ENCODE measurements around the gene TTC13. TPM values are rescaled to one million over a fixed set of nuclear protein-coding genes. Genes with fewer than 3 reads are reported as not detected.
"Not testable (repeated sequence)": the region's sequence is repeated elsewhere in the genome, so short reads cannot be mapped to it uniquely, and the experiment has no call there.

The TTC13 gene
- total and polyA plus RNA-seq, 4 donors, result 2.6 to 17.5 (median 6.8) TPM

GRCh38 chr1:231007535-231007934 lies 28.9 kb upstream of the TTC13 start:
- not testable (repeated sequence) for H3K4me3 ChIP-seq (ENCODE audit: low read depth in 1 of 3, low read length in 3 of 3); H3K36me3 ChIP-seq (ENCODE audit: control insufficient read depth in 4 of 4, insufficient read depth in 3 of 4, low read depth in 1 of 4, low read length in 3 of 4); H3K4me1 ChIP-seq (ENCODE audit: control insufficient read depth in 4 of 4, insufficient read depth in 4 of 4, low read length in 3 of 4); H3K27me3 ChIP-seq (ENCODE audit: control insufficient read depth in 4 of 4, insufficient read depth in 4 of 4, low read length in 3 of 4); DNase-seq (ENCODE audit: low spot score); H3K27ac ChIP-seq (ENCODE audit: low read depth in 1 of 2, low read length in 2 of 2); H3K9ac ChIP-seq (ENCODE audit: low read depth in 1 of 2, low read length in 2 of 2)
- 46% methylated on average over 1 of the region's 1 CpG for WGBS
- H3K9me3 ChIP-seq (ENCODE audit: control insufficient read depth in 4 of 4, low read length in 3 of 4), result peaks cover 2 to 10% (median 5%) of the 10 kb centered on the region in 4 donors

DNA sequence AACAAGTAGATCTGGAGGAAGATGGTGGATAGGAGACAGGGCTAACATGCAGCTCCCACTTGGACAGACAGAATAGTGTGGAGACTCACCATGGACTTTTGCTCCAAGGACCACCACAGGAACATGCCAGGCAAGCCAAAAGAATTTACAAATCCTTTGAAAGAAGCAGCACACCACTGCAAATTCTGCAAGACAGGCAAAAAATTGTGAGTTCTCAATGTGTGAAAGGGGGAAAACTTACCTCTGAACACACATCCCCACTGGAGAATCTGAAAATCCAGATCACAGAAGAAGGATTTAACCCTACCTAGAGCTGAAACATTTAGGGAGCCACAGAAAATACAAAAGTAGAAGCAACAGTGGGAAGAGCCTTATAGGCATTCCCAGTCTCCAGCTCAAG lies 23.2 kb upstream of the TTC13 start:
- Histone ChIP-seq H3K9me3 (ENCODE audit: control insufficient read depth in 4 of 4, low read length in 3 of 4) (peaks cover 2 to 10% (median 4%) of the 10 kb centered on the region in 4 donors), H3K4me1 (ENCODE audit: control insufficient read depth in 4 of 4, insufficient read depth in 4 of 4, low read length in 3 of 4) (no peaks in the 10 kb centered on the region), H3K4me3 (ENCODE audit: low read depth in 1 of 3, low read length in 3 of 3) (no peak overlapping the region), H3K9ac (ENCODE audit: low read depth in 1 of 2, low read length in 2 of 2) (no peak overlapping the region), H3K36me3 (ENCODE audit: control insufficient read depth in 4 of 4, insufficient read depth in 3 of 4, low read depth in 1 of 4, low read length in 3 of 4) (peaks cover 17 to 46% (median 41%) of the 10 kb centered on the region in 4 donors), H3K27ac (ENCODE audit: low read depth in 1 of 2, low read length in 2 of 2) (no peak overlapping the region), H3K27me3 (ENCODE audit: control insufficient read depth in 4 of 4, insufficient read depth in 4 of 4, low read length in 3 of 4) (no peaks in the 10 kb centered on the region)
- TF ChIP-seq REST (IDR thresholded peaks at IDR 0.05) (no peak), EGR1 (IDR thresholded peaks at IDR 0.05; ENCODE audit: low read depth in 2 of 2) (no peak), HNF4A (conservative IDR thresholded peaks at IDR 0.05) (no peak), GABPA (IDR thresholded peaks at IDR 0.05 in 1 of 2, conservative IDR thresholded peaks at IDR 0.05 in 1 of 2) (no peak), TAF1 (conservative IDR thresholded peaks at IDR 0.05) (no peak), RAD21 (IDR thresholded peaks at IDR 0.05) (no peak), FOXA1 (IDR thresholded peaks at IDR 0.05) (no peak), YY1 (IDR thresholded peaks at IDR 0.05) (no peak), ZBTB33 (IDR thresholded peaks at IDR 0.05) (no peak), ATF3 (IDR thresholded peaks at IDR 0.05) (no peak), JUND (IDR thresholded peaks at IDR 0.05) (no peak), HNF4G (IDR thresholded peaks at IDR 0.05) (no peak), NR2F2 (IDR thresholded peaks at IDR 0.05) (no peak), SP1 (IDR thresholded peaks at IDR 0.05) (no peak), FOXA2 (IDR thresholded peaks at IDR 0.05) (no peak), RXRA (IDR thresholded peaks at IDR 0.05) (no peak)
- TF ChIP-seq, protein P1, sequence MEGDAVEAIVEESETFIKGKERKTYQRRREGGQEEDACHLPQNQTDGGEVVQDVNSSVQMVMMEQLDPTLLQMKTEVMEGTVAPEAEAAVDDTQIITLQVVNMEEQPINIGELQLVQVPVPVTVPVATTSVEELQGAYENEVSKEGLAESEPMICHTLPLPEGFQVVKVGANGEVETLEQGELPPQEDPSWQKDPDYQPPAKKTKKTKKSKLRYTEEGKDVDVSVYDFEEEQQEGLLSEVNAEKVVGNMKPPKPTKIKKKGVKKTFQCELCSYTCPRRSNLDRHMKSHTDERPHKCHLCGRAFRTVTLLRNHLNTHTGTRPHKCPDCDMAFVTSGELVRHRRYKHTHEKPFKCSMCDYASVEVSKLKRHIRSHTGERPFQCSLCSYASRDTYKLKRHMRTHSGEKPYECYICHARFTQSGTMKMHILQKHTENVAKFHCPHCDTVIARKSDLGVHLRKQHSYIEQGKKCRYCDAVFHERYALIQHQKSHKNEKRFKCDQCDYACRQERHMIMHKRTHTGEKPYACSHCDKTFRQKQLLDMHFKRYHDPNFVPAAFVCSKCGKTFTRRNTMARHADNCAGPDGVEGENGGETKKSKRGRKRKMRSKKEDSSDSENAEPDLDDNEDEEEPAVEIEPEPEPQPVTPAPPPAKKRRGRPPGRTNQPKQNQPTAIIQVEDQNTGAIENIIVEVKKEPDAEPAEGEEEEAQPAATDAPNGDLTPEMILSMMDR (IDR thresholded peaks at IDR 0.05; ENCODE audit: low read depth, low read length, missing input control), result no peak
- TF ChIP-seq, protein P2, sequence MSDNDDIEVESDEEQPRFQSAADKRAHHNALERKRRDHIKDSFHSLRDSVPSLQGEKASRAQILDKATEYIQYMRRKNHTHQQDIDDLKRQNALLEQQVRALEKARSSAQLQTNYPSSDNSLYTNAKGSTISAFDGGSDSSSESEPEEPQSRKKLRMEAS (IDR thresholded peaks at IDR 0.05), result no peak
- DNase-seq (ENCODE audit: low spot score), result no peak
